Measurements from ENCODE around the gene MRPS18C.
"Not testable (repeated sequence)": the region's sequence is repeated elsewhere in the genome, so short reads cannot be mapped to it uniquely, and the experiment has no call there.

Gene MRPS18C

GRCh38 chr4:83490876-83491450 is 35.1 kb downstream of the MRPS18C start:
- TF ChIP-seq SPI1 (IDR thresholded peaks at IDR 0.05; ENCODE audit: low read depth, low read length) (no peak), POLR2AphosphoS5 (IDR thresholded peaks at IDR 0.05; ENCODE audit: low read depth, low read length) (no peak)
- DNase-seq (ENCODE audit: insufficient read length, low spot score) (peak; percentile 22), FAIRE-seq (peak; percentile 68)

- not testable (repeated sequence) for FAIRE-seq; DNase-seq (ENCODE audit: insufficient read length, low spot score)
These were observed 40.4 kb downstream of the MRPS18C start for GRCh38 chr4:83496085-83496917.

- FAIRE-seq (no peak), DNase-seq (ENCODE audit: insufficient read length, low spot score) (no peak)
- TF ChIP-seq POLR2A (IDR thresholded peaks at IDR 0.05; ENCODE audit: low read depth, low read length) (no peak), PAX5 (IDR thresholded peaks at IDR 0.05; ENCODE audit: insufficient read depth, low read length, severe bottlenecking) (no peak), SPI1 (IDR thresholded peaks at IDR 0.05; ENCODE audit: low read depth, low read length) (no peak), TAF1 (IDR thresholded peaks at IDR 0.05; ENCODE audit: low read depth, low read length) (no peak), POU2F2 (IDR thresholded peaks at IDR 0.05; ENCODE audit: low read depth, low read length) (no peak), POLR2AphosphoS5 (IDR thresholded peaks at IDR 0.05; ENCODE audit: low read depth, low read length) (no peak)
These were observed 42.3 kb downstream of the MRPS18C start for GRCh38 chr4:83498187-83498586.

GRCh38 chr4:83501671-83502070 is 45.8 kb downstream of the MRPS18C start:
- DNase-seq (ENCODE audit: insufficient read length, low spot score); FAIRE-seq: not testable (repeated sequence)

- TF ChIP-seq PAX5 (IDR thresholded peaks at IDR 0.05; ENCODE audit: insufficient read depth, low read length, severe bottlenecking) = no peak
- no peak for TF ChIP-seq POLR2AphosphoS5 (IDR thresholded peaks at IDR 0.05; ENCODE audit: low read depth, low read length)
- no peak for TF ChIP-seq POU2F2 (IDR thresholded peaks at IDR 0.05; ENCODE audit: low read depth, low read length)
- no peak for TF ChIP-seq SPI1 (IDR thresholded peaks at IDR 0.05; ENCODE audit: low read depth, low read length)
- TF ChIP-seq TAF1 (IDR thresholded peaks at IDR 0.05; ENCODE audit: low read depth, low read length) = no peak
- no peak for TF ChIP-seq POLR2A (IDR thresholded peaks at IDR 0.05; ENCODE audit: low read depth, low read length)
- no peak for FAIRE-seq
- no peak for DNase-seq (ENCODE audit: insufficient read length, low spot score)
These were observed 48.1 kb downstream of the MRPS18C start for GRCh38 chr4:83503974-83504373.

GRCh38 chr4:83504503-83504902 is 48.6 kb downstream of the MRPS18C start:
- FAIRE-seq (no peak), DNase-seq (ENCODE audit: insufficient read length, low spot score) (no peak)
- TF ChIP-seq SPI1 (IDR thresholded peaks at IDR 0.05; ENCODE audit: low read depth, low read length) (no peak), POLR2AphosphoS5 (IDR thresholded peaks at IDR 0.05; ENCODE audit: low read depth, low read length) (no peak), POU2F2 (IDR thresholded peaks at IDR 0.05; ENCODE audit: low read depth, low read length) (no peak), PAX5 (IDR thresholded peaks at IDR 0.05; ENCODE audit: insufficient read depth, low read length, severe bottlenecking) (no peak), POLR2A (IDR thresholded peaks at IDR 0.05; ENCODE audit: low read depth, low read length) (no peak), TAF1 (IDR thresholded peaks at IDR 0.05; ENCODE audit: low read depth, low read length) (no peak)

- FAIRE-seq = no peak
- DNase-seq (ENCODE audit: insufficient read length, low spot score) = no peak
- no peak for TF ChIP-seq PAX5 (IDR thresholded peaks at IDR 0.05; ENCODE audit: insufficient read depth, low read length, severe bottlenecking)
- TF ChIP-seq POU2F2 (IDR thresholded peaks at IDR 0.05; ENCODE audit: low read depth, low read length) = no peak
- no peak for TF ChIP-seq POLR2A (IDR thresholded peaks at IDR 0.05; ENCODE audit: low read depth, low read length)
- TF ChIP-seq SPI1 (IDR thresholded peaks at IDR 0.05; ENCODE audit: low read depth, low read length) = no peak
- no peak for TF ChIP-seq POLR2AphosphoS5 (IDR thresholded peaks at IDR 0.05; ENCODE audit: low read depth, low read length)
- TF ChIP-seq TAF1 (IDR thresholded peaks at IDR 0.05; ENCODE audit: low read depth, low read length) = no peak
These were observed 49.1 kb downstream of the MRPS18C start for GRCh38 chr4:83504996-83505395.

GRCh38 chr4:83509156-83509585 is 53.3 kb downstream of the MRPS18C start:
- peak; percentile 54 for FAIRE-seq
- DNase-seq (ENCODE audit: insufficient read length, low spot score) = peak; percentile 21

- no peak for DNase-seq (ENCODE audit: insufficient read length, low spot score)
These were observed 54.6 kb downstream of the MRPS18C start for GRCh38 chr4:83510442-83510841.

More at GRCh38 chr4:83510442-83510841, 54.6 kb downstream of the MRPS18C start:
- TF ChIP-seq SPI1 (IDR thresholded peaks at IDR 0.05; ENCODE audit: low read depth, low read length) (no peak), TAF1 (IDR thresholded peaks at IDR 0.05; ENCODE audit: low read depth, low read length) (no peak), POU2F2 (IDR thresholded peaks at IDR 0.05; ENCODE audit: low read depth, low read length) (no peak), PAX5 (IDR thresholded peaks at IDR 0.05; ENCODE audit: insufficient read depth, low read length, severe bottlenecking) (no peak), POLR2A (IDR thresholded peaks at IDR 0.05; ENCODE audit: low read depth, low read length) (no peak), POLR2AphosphoS5 (IDR thresholded peaks at IDR 0.05; ENCODE audit: low read depth, low read length) (no peak)
- no peak for FAIRE-seq

All from GM12891 (cell line).